OCI-LY1 (cell line): Measurements from ENCODE around the gene STEAP1B.

Experiments
- CTCF ChIP-seq: fragments of 200-600 bp; sonication (generic), shearing (Covaris generic); IDR thresholded peaks from 2 replicates; pipeline ENCODE4 v1.5.1; 2017; ENCODE audit warnings: mild to moderate bottlenecking, antibody characterized with exemption, low read length, moderate library complexity, mixed read lengths
- EZH2 ChIP-seq: fragments of 200-600 bp; sonication (generic), shearing (Covaris generic); IDR thresholded peaks from 2 replicates; pipeline ENCODE4 v1.8.0; 2017; ENCODE audit warnings: borderline replicate concordance, mixed run types, mild to moderate bottlenecking, antibody characterized with exemption, low read length, moderate library complexity, mixed read lengths

GRCh38 chr7:22543169-22543568 is 43.2 kb upstream of the STEAP1B start:
- no peak for TF ChIP-seq EZH2
- no peak for TF ChIP-seq CTCF
